NCI-H187 (cell line): Measurements from ENCODE around the gene TTC28.
"Not testable (repeated sequence)": the region's sequence is repeated elsewhere in the genome, so short reads cannot be mapped to it uniquely, and the experiment has no call there.

Source experiments
- DNase-seq, 2 experiments: peaks; one replicate each; lab custom pipeline; 2025; lab: John Stamatoyannopoulos, UW

The TTC28 gene

DNA sequence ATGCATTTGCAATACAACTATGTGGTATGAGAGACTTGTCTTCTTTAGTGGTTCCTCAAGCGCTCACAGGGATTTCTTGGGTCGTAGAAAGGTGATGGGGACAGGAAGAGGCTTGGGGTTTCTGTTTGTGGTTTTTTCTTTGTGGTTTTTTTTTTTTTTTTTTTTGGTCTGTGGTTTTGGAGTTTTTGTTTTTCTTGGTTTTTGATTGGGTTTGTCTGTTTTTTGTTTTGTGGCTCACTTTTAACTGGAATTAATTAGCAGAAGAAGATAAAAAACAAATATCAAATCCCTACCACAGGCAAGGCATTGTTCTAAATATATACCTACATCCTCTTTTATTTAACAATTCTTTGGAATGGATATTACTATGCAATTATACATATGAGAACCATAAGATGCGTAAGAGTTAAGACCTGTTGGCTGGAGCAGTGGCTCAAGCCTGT lies 5.5 kb downstream of the TTC28 start:
- DNase-seq: no peak

DNA sequence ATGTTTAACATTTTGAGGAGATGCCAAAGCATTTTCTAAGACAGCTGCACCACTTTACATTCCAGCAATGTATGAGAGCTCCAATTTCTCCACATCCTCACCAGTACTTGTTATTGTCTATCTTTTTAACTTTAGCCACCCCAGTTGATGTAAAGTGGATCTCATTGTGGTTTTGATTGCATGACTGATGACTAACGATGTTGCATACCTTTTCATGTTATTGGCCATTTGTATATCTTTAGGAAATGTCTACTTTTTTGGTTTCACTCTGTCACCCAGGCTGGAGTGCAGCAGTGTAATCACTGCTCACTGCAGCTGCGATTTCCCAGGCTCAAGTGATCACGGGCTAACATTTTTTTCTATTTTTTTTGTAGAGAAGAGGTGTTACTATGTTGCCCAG lies 8.9 kb downstream of the TTC28 start:
- DNase-seq: no peak

DNA sequence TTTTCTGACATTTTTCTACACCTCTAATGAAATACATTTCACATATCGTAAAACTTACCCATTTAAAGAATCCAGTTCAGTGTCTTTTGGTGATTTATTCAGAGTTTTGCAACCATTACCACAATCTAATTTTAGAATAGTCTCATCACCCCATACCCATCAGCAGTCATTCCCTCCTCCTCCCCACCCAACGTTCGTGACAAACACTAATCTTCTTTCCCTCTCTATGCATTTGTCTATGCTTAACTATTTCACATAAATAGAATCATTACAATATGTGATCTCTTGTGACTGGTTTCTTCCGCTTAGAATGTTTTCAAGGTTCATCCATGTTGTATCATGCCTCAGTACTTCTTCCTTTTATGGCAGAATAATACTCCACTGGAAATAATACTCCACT lies 9.5 kb downstream of the TTC28 start:
- DNase-seq: no peak

DNA sequence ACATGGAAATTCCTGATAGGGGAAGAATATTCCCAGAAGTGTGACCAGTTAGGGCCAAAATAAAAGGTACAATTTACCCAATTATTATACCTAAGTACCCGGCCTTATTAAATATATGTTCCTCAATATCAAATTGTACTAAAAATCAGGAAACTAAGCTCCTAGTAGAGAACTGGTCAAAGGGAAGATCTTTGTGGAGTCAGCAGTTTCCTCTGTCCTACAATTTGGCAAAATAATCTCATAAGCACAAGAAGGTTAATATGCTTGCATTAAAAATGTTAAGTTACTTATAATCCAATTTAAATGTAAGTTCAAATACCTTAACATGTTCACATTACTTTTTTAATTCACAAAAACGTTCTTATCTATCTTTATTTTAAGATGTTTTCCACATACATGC lies 10.3 kb downstream of the TTC28 start:
- DNase-seq: no peak

DNA sequence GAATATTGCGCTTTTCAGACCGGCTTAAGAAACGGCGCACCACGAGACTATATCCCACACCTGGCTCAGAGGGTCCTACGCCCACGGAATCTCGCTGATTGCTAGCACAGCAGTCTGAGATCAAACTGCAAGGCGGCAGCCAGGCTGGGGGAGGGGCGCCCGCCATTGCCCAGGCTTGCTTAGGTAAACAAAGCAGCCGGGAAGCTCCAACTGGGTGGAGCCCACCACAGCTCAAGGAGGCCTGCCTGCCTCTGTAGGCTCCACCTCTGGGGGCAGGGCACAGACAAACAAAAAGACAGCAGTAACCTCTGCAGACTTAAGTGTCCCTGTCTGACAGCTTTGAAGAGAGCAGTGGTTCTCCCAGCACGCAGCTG lies 16.1 kb downstream of the TTC28 start:
- DNase-seq: not testable (repeated sequence)

DNA sequence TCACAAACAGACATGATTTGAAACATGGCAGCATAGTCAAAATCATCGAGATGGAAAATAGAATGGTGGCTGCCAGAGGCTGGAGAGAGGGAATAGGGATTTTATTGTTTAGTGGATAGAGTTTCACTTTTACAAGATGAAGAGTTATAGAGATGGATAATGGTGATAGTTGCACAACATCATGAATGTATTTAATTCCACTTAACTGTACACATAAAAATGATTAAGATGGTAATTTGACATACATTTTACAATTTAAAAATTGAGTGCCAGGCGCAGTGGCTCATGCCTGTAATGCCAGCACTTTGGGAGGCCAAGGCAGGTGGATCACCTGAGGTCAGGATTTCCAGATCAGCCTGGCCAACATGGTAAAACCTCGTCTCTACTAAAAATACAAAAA lies 21.2 kb downstream of the TTC28 start:
- no peak for DNase-seq

DNA sequence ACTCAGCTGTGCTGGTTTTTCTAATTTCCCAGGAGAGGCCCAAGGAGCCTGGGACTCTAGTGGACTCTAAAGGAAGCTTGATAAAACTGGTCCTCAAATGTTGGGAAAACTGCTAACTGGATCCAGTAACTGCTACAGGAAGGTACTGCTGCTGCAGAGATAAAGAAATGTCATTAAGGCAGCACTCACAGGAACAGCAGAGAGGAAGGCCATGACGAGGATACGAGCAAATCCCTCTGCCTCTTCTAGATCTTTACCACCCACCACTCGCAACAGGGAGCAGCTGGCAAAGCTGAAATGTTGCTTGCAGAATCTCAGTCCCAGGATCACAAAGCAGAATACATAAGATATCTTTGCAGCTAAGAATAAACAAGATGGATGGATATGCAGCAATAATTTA lies 23.5 kb downstream of the TTC28 start:
- DNase-seq: no peak

DNA sequence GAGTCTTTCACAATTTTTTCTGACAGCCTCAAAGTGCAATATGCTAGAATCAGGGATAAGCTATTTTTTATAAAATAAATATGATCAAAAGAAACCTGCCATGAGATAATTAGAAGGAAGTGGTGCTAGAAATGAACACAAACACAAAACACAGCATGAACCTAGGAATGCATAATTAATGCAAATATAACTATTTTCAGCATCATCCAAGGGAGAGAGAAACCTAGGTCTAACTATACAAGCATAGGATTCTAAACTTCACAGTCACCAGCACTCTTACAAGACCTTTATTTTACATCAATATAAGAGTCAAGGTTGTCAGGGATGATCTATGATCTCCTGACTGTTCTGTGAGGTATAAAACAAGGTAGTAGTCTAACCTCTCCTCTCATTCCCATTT lies 29.2 kb downstream of the TTC28 start:
- DNase-seq: no peak

DNA sequence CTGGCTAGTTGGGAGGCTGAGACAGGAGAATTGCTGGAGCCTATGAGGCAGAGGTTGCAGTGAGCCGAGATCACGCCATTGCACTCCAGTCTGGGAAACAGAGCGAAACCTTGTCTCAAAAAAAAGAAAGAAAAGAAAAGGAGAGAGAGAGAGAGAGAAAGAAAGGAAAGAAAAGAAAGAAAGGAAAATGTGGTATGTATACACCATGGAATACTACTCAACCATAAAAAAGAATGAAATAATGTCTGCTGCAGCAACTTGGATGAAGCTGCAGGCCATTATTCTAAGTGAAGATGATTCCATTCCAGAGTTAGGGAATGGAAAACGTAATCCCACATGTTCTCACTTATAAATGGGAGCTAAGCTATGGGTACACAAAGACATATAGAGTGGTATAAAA lies 30.8 kb downstream of the TTC28 start:
- DNase-seq: no peak

DNA sequence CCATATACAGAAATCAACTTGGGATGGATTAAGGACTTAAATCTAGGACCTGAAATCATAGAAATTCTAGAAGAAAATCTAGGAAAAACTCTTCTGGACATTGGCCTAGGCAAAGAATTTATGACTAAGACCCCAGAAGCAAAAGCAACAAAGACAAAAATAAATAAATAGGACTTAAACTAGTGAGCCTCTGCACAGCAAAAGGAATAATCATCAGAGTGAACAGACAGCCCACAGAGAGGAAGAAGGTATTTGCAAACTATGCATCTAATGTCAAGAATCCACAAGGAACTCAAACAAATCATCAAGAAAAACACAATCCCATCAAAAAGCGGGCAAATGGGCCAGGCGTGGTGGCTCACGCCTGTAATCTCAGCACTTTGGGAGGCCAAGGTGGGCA lies 32.4 kb downstream of the TTC28 start:
- no peak for DNase-seq

DNA sequence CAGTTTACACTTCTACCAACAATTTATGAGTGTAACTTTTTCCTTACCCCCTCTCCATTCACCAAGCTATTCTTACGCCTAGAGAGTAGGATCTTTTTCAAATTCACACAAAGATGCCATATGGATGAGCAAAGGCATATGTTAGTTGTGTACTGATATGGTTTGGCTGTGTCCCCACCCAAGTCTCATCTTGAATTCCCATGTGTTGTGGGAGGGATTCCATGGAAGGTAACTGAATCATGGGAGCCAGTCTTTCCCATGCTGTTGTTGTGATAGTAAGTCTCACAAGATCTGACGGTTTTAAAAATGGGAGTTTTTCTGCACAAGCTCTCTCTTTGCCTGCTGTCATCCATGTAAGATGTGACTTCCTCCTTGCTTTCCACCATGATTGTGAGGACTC lies 40.3 kb downstream of the TTC28 start:
- no peak for DNase-seq

DNA sequence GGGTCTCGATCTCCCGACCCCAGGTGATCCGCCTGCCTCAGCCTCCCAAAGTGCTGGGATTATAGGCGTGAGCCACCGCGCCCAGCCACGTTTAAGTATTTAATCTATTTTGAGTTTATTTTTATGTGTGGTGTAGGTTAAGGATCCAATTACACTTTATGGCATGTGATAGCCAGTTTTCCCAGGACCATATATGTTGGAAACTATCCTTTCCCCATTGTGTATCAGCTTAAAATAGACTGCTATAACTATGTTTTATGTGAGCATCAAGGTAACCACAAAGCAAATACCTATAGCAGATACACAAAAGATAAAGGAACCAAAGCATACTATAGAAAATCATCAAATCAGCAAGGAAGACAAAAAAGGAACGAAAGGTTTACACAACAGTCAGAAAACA lies 42.4 kb downstream of the TTC28 start:
- no peak for DNase-seq

DNA sequence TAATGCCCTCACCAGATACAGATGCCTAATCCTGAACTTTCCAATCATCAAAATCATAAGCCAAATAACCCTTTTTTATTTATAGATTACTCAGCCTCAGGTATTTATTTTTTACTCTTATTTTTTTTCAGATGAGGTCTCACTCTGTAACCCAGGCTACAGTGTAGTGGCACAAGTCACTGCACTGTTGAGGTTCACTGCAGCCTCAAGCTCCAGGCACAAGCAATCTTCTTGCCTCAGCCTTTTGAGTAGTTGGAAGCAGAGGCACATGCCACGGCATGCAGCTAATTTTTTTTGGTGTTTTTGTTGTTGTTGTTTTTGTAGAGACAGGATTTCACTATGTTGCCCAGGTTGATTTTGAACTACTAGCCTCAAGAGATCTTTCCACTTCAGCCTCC lies 49.5 kb downstream of the TTC28 start:
- DNase-seq: no peak

DNA sequence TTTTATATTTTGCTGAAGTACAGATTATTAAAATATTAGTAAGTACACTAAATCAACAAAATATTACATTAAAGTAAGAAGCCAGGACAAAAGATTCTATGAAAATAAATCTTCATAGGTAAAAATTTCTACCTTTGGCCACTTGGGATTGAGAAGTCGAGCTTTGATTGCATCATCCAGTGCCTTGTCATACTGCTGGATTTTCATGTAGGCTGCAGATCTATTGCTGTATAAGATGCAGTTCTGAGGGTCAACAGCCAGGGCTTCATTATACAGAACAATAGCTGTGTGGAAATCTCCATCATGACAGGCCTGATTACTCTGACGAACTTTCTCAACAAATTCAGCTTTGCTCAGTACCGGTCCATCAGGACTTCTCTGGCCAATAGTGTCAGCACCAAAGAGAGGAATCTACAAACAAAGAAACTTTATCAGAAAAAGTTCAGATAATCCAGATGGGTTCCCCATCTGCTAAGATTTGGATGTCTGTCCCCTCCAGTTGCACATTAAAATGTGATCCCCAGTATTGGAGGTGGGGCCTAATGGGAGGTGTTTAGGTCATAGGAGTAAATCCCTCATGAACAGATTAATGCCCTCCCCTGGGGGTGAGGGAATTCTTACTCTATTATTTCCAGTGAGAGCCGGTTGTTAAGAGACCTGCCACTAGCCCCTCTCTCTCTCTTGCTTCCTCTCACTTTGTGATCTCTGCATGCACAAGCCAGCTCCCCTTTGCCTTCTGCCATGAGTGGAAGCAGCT lies 50.0 kb downstream of the TTC28 start:
- DNase-seq: no peak

DNA sequence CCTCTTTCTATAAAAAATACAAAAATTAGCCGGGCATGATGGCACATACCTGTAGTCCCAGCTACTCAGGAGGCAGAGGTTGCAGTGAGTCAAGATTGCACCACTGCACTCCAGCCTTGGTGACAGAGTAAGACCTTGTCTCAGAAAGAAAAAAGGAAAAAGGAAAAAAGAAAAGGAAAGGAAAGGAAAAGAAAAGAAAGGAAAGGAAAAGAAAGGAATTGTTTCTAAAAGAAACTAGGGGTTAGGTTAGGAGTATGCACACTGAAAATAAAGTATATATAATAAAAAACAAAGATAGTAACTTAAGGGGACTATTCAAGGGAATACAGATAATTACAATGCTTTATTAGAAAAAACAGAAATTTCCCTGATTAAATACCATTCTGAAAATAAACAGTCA lies 50.9 kb downstream of the TTC28 start:
- DNase-seq: no peak

DNA sequence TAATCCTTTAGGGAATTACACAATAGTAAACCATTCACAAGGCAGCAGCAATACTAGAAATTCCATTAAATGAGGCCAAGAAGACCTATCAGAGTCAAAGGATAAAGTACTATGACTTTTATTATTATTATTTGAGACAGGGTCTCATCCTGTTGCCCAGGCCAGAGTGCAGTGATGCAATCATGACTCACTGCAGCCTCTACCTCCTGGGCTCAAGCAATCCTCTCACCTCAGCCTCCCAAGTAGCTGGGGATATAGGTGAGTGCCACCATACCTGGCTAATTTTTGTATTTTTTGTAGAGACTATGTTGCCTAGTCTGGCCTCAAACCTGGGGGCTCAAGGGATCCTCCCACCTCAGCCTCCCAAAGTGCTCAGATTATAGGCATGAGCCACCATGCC lies 51.8 kb downstream of the TTC28 start:
- DNase-seq: no peak

DNA sequence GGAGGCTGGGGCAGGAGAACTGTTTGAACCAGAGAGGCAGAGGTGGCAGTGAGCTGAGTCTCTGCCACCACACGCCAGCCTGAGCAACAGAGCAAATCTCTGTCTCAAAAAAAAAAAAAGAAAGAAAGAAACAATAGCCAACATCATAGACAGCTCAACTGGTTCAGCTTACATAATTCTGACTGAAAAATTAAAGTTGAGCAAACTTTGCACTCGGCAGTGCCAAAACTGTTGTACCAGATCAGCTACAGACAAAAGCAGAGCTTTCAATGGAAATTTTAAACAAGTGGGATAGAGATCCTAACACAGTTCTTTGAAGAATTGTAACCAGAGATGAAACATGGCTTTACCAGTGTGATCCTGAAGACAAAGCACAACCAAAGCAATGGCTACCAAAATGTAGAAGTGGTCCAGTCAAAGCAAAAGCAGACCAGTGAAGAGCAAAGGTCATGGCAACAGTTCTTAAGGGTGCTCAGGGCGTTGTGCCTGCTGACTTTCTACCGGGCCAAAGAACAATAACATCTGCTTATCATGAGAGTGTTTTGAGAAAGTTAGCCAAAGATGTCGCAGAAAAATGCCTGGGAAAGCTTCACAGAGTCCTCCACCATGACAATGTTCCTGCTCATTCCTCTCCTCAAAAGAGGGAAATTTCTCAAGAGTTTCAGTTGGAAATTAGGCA lies 59.3 kb downstream of the TTC28 start:
- DNase-seq: no peak

DNA sequence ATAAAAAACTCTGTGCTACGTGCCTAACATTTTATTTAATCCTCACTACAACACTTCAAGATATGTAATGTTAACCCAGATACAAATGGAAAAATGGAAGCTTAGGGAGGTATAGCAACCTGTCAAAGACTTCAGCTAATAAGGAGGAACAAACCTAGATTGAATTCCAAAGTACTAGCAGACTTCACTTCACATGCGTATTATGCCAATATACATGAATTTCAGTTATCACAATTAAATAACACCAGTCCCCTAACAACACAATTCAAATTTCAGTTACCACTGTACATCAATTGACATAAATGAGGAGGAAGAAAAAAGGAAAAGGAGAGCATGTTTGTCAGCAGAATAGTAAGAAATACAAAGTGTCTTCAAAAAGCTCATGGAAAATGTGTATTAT lies 60.4 kb downstream of the TTC28 start:
- DNase-seq: no peak

DNA sequence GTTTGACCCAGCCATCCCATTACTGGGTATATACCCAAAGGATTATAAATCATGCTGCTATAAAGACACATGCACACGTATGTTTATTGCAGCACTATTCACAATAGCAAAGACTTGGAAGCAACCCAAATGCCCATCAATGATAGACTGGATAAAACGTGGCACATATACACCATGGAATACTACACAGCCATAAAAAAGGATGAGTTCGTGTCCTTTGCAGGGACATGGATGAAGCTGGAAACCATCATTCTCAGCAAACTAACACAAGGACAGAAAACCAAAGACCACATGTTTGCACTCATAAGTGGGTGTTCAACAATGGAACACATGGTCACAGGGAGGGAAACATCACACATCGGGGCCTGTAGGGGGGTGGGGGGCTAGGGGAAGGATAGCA lies 64.2 kb downstream of the TTC28 start:
- DNase-seq: not testable (repeated sequence)

DNA sequence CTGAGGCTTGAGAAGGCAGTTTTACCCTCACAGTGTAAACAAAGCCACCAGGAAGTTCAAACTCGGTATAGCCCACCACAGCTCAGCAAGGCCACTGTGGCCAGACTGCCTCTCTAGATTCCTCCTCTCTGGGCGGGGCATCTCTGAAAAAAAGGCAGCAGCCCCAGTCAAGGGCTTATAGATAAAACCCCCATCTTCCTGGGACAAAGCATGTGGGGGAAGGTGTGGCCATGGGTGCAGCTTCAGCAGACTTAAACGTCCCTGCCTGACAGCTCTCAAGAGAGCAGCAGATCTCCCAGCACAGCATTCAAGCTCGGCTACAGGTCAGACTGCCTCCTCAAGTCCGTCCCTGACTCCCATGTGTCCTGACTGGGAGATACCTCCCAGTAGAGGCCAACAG lies 69.7 kb downstream of the TTC28 start:
- no peak for DNase-seq

DNA sequence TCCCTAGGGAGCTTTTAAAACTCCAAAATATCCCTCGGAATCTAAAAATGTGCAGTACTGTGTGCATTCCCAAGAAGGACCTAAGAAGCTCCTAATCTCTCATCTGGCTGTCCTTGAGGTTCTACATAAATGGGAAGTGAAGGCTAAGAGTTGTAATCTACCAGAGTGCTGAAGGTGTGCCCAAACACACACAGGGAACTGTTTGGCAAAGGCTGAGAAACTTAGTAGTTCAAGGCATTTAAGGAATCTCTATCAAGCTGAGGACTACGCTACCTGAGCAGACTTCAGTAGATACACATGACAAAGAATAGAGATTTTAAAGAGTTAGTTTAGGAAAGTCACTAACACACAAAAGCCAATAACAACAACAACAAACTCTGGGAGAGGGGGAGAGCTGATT lies 71.1 kb downstream of the TTC28 start:
- DNase-seq: no peak

DNA sequence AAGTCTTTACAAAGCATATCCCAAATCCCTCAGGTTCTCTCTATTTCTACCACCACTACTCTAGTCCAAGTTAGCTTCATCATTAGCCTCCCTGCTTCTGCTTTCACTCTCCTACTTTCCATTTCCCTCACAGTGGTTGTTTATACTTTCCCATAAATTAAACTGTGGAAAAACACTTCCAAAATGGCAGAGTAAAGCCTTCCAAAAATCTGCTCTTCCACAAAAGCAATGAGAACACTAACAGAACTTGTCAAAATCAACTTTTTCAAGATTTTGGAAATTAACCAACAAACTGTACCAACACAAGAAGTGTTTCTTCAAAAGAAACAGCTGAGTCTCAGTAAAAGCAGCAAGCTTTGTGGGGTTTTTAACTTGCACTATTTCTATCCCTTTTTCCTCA lies 71.8 kb downstream of the TTC28 start:
- no peak for DNase-seq

DNA sequence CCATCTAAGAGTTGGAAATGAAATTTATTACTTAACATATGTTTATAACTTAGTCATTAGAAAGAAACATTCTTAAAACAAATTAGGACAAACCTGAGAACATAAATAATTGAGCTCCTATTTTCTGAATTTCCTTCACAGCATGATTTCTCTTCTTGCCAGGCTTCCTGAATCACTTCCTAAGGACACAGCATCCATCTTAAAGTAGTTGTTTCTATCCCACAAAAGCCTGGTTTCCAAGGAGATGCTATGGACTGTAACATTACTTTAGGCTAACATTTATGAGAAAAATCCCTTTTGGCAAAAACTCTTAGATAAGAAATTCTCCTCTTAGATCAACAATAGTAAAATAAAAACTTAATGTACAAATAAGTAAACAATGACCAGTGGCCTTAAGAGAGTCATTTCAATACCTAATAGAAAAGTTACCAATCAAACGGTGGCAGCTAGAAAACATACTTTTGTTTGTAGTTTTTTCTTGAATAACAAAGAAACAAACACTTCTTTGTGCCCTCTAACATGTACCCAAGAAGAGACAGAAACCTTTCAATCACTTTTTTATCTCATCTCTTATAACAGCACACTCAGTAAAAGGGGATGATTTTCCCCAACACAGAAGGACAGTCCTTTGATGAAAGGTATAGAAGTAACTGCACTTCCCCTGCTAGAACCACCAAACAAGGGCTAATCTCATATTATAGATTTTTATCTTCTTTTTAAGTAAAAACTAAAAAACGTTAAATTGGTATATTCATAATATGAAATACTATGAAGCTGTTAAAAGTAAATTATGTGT lies 74.5 kb downstream of the TTC28 start:
- no peak for DNase-seq
